GM23338 (cell line): Measurements from ENCODE around the gene SETBP1.

Experiments
- CREB1 ChIP-seq: fragments of 250-450 bp; sonication (Bioruptor Pico); IDR thresholded peaks from 2 replicates; pipeline ENCODE4 v1.5.0; 2020; ENCODE audit warnings: low read depth, mild to moderate bottlenecking, moderate library complexity
- EZH2 ChIP-seq: fragments of 200-600 bp; sonication (generic); IDR thresholded peaks from one replicate; pipeline ENCODE4 v1.8.0; 2017; ENCODE audit warnings: antibody characterized with exemption, mild to moderate bottlenecking, low read depth; ENCODE audit not compliant: unreplicated experiment
- EZH2phosphoT487 ChIP-seq: fragments of 200-600 bp; sonication (generic); IDR thresholded peaks from one replicate; pipeline ENCODE4 v1.8.1; 2018; ENCODE audit warnings: antibody characterized with exemption; ENCODE audit not compliant: unreplicated experiment
- JUNB ChIP-seq: IDR thresholded peaks from one replicate; pipeline ENCODE4 v1.6.1; 2016; ENCODE audit warnings: antibody characterized with exemption; ENCODE audit not compliant: unreplicated experiment
- POLR2AphosphoS5 ChIP-seq: IDR thresholded peaks from 2 replicates; pipeline ENCODE4 v1.6.1; 2016; ENCODE audit warnings: antibody characterized with exemption, low read depth
- STAT1 ChIP-seq: IDR thresholded peaks from one replicate; pipeline ENCODE4 v1.6.1; 2016; ENCODE audit warnings: antibody characterized with exemption; ENCODE audit not compliant: unreplicated experiment
- TF ChIP-seq, protein P1 (sequence below), 2 experiments: fragments of 200-600 bp in 1 of 2; sonication (generic) in 1 of 2; conservative IDR thresholded peaks; 2 replicates each; pipeline versions ENCODE4 v1.5.1 to v1.6.1; 2016 to 2017; ENCODE audit warnings: antibody characterized with exemption in 2 of 2, low read depth in 2 of 2, mild to moderate bottlenecking in 2 of 2, moderate library complexity in 1 of 2
- TF ChIP-seq, protein P2 (sequence below): IDR thresholded peaks from 2 replicates; pipeline ENCODE4 v1.6.1; 2016; ENCODE audit warnings: antibody characterized with exemption
- TF ChIP-seq, protein P3 (sequence below): IDR thresholded peaks from one replicate; pipeline ENCODE4 v1.6.1; 2018; ENCODE audit warnings: antibody characterized with exemption; ENCODE audit not compliant: unreplicated experiment

DNA sequence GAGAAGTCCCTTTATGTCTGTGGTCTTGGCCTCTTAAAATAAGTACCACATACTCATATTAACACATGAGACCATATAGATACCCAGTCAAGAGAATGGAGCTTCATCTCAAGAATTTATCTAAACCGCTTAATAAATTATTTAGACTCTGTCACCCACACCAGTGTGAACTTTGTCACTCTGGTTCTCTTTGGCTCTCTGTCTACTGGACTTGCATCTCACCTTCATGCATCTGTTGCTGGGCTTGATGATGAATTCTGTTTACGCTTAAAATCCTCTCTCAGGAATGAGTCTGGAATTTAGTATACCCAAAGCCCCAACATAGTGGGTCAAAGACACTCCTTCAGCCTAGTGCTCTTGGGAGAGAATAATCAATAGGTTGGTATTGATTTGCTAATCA lies 73.9 kb downstream of the SETBP1 start:
- TF ChIP-seq, protein P1, sequence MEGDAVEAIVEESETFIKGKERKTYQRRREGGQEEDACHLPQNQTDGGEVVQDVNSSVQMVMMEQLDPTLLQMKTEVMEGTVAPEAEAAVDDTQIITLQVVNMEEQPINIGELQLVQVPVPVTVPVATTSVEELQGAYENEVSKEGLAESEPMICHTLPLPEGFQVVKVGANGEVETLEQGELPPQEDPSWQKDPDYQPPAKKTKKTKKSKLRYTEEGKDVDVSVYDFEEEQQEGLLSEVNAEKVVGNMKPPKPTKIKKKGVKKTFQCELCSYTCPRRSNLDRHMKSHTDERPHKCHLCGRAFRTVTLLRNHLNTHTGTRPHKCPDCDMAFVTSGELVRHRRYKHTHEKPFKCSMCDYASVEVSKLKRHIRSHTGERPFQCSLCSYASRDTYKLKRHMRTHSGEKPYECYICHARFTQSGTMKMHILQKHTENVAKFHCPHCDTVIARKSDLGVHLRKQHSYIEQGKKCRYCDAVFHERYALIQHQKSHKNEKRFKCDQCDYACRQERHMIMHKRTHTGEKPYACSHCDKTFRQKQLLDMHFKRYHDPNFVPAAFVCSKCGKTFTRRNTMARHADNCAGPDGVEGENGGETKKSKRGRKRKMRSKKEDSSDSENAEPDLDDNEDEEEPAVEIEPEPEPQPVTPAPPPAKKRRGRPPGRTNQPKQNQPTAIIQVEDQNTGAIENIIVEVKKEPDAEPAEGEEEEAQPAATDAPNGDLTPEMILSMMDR (conservative IDR thresholded peaks at IDR 0.05; ENCODE audit: low read depth in 2 of 2), result no peak
- TF ChIP-seq EZH2phosphoT487 (no peak), EZH2 (no peak), POLR2AphosphoS5 (no peak), JUNB (no peak), CREB1 (CRISPR knock-in tag) (no peak), STAT1 (no peak)
- TF ChIP-seq, protein P2, sequence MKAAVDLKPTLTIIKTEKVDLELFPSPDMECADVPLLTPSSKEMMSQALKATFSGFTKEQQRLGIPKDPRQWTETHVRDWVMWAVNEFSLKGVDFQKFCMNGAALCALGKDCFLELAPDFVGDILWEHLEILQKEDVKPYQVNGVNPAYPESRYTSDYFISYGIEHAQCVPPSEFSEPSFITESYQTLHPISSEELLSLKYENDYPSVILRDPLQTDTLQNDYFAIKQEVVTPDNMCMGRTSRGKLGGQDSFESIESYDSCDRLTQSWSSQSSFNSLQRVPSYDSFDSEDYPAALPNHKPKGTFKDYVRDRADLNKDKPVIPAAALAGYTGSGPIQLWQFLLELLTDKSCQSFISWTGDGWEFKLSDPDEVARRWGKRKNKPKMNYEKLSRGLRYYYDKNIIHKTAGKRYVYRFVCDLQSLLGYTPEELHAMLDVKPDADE, result no peak
- TF ChIP-seq, protein P3, sequence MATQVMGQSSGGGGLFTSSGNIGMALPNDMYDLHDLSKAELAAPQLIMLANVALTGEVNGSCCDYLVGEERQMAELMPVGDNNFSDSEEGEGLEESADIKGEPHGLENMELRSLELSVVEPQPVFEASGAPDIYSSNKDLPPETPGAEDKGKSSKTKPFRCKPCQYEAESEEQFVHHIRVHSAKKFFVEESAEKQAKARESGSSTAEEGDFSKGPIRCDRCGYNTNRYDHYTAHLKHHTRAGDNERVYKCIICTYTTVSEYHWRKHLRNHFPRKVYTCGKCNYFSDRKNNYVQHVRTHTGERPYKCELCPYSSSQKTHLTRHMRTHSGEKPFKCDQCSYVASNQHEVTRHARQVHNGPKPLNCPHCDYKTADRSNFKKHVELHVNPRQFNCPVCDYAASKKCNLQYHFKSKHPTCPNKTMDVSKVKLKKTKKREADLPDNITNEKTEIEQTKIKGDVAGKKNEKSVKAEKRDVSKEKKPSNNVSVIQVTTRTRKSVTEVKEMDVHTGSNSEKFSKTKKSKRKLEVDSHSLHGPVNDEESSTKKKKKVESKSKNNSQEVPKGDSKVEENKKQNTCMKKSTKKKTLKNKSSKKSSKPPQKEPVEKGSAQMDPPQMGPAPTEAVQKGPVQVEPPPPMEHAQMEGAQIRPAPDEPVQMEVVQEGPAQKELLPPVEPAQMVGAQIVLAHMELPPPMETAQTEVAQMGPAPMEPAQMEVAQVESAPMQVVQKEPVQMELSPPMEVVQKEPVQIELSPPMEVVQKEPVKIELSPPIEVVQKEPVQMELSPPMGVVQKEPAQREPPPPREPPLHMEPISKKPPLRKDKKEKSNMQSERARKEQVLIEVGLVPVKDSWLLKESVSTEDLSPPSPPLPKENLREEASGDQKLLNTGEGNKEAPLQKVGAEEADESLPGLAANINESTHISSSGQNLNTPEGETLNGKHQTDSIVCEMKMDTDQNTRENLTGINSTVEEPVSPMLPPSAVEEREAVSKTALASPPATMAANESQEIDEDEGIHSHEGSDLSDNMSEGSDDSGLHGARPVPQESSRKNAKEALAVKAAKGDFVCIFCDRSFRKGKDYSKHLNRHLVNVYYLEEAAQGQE, result no peak
